Left colon (tissue), 2 donors: Measurements from ENCODE around the gene GDF11. TPM values are rescaled to one million over a fixed set of nuclear protein-coding genes. Genes with fewer than 3 reads are reported as not detected.

Experiments used
- ATAC-seq: fragments of 200-7000 bp; cut with Tn5 transposase; one replicate; pipeline ENCODE4 v1.9.1; 2020; ENCODE audit warnings: mild to moderate bottlenecking, moderate library complexity
- DNase-seq, 2 donors: peaks; one replicate each; pipeline ENCODE4 v3.0.0-alpha.2; 2020
- intact Hi-C, 2 donors: fragments of 100-400 bp; cut with DNase I in 1 of 2; cut with micrococcal nuclease in 1 of 2; formaldehyde crosslinking; loops; one replicate each; pipeline versions ENCODE4 v1.11.2 to v1.14.0; 2022; cut with DNase I, micrococcal nuclease
- total RNA-seq, 2 donors: library from RNA; stranded (reverse); fragmentation: NEBNext Ultra II Directional; extraction: Animal tissue kit (Norgen Biotek cat#: 25700); gene quantifications; one replicate each; pipeline ENCODE4 v1.2.1, GENCODE V29; 2021
- donor health status: DM: no; HTN: no; CAD: no.
- donor health status: DM: yes; HTN: yes; CAD: no.

The GDF11 gene
- total RNA-seq, 2 donors from 2014 or later = 1.5 to 2.7 TPM

- intact Hi-C loops = no loop called here
- ATAC-seq = peak; percentile 74
These were observed 22.8 kb upstream of the GDF11 start, which contains the start of gene RDH5 for GRCh38 chr12:55720071-55720564. TSS of gene RDH5 (plus strand) at chr12:55720393. CDS start at chr12:55721185, 792 bp downstream.

GRCh38 chr12:55720894-55721444, 22.0 kb upstream of the GDF11 start:
- peak; percentile 56 for ATAC-seq
- peak; percentile 72 to 80 for DNase-seq
- intact Hi-C loops = no loop called here

More at GRCh38 chr12:55720071-55720564, 22.8 kb upstream of the GDF11 start, which contains the start of gene RDH5:
- DNase-seq = peak; percentile 83 to 96

GRCh38 chr12:55721601-55722213, 21.2 kb upstream of the GDF11 start:
- peak in 1 of 2 donors; percentile 28 for DNase-seq
- no peak for ATAC-seq
- intact Hi-C loops = no loop called here

GRCh38 chr12:55722948-55723347, 20.0 kb upstream of the GDF11 start:
- DNase-seq (no peak), ATAC-seq (no peak)
- intact Hi-C loops = no loop called here

GRCh38 chr12:55723516-55724225, 19.3 kb upstream of the GDF11 start:
- no peak for DNase-seq

GRCh38 chr12:55724226-55724939, 18.5 kb upstream of the GDF11 start:
- ATAC-seq (no peak), DNase-seq (peak; percentile 76 to 85)
- intact Hi-C loops = no loop called here

More at GRCh38 chr12:55723516-55724225, 19.3 kb upstream of the GDF11 start:
- no peak for ATAC-seq
- intact Hi-C loops = no loop called here

GRCh38 chr12:55724940-55725309, 18.0 kb upstream of the GDF11 start:
- intact Hi-C loops = no loop called here
- no peak for DNase-seq
- ATAC-seq = no peak

- DNase-seq = no peak
- intact Hi-C loops = no loop called here
- no peak for ATAC-seq
These were observed 17.4 kb upstream of the GDF11 start for GRCh38 chr12:55725556-55725955.

- intact Hi-C loops = no loop called here
These were observed 16.0 kb upstream of the GDF11 start for GRCh38 chr12:55726971-55727370.

GRCh38 chr12:55727643-55728185, 15.2 kb upstream of the GDF11 start:
- peak; percentile 17 for ATAC-seq
- DNase-seq = peak; percentile 74 to 76
- intact Hi-C loops = no loop called here

More at GRCh38 chr12:55726971-55727370, 16.0 kb upstream of the GDF11 start:
- ATAC-seq = no peak
- DNase-seq = no peak

- ATAC-seq = peak; percentile 51
These were observed 14.6 kb upstream of the GDF11 start for GRCh38 chr12:55728186-55728938.

GRCh38 chr12:55728939-55729818, 13.7 kb upstream of the GDF11 start, which contains the start of gene CD63:
TSS of gene CD63 (minus strand) at chr12:55729009. CDS start at chr12:55728341, 668 bp downstream.
- ATAC-seq = peak; percentile 75

More at GRCh38 chr12:55728186-55728938, 14.6 kb upstream of the GDF11 start:
- intact Hi-C loops = no loop called here
- peak; percentile 81 to 86 for DNase-seq

GRCh38 chr12:55729819-55730818, 12.8 kb upstream of the GDF11 start:
- intact Hi-C loops = no loop called here

More at GRCh38 chr12:55728939-55729818, 13.7 kb upstream of the GDF11 start, which contains the start of gene CD63:
- intact Hi-C loops = no loop called here
- peak; percentile 92 to 96 for DNase-seq

GRCh38 chr12:55732288-55732687, 10.6 kb upstream of the GDF11 start:
- ATAC-seq (no peak), DNase-seq (no peak)
- intact Hi-C loops = no loop called here

More at GRCh38 chr12:55729819-55730818, 12.8 kb upstream of the GDF11 start:
- DNase-seq = peak in 1 of 2 donors; percentile 68
- peak; percentile 13 for ATAC-seq

GRCh38 chr12:55733021-55733555, 9.8 kb upstream of the GDF11 start:
- DNase-seq = no peak

More at GRCh38 chr12:55733021-55733555, 9.8 kb upstream of the GDF11 start:
- ATAC-seq = no peak
- intact Hi-C loops = no loop called here
